Esophagus squamous epithelium (tissue), 4 donors: ENCODE data around the gene MEIS3.

Experiments
- CTCF ChIP-seq, 6 experiments: fragments of 450-650 bp in 4 of 6; fragments of 200-600 bp in 2 of 6; sonication (generic) in 2 of 6; IDR thresholded peaks; one replicate each; pipeline ENCODE4 v1.5.1; 2016 to 2019; ENCODE audit warnings: antibody characterized with exemption in 6 of 6, mild to moderate bottlenecking in 4 of 6, moderate library complexity in 4 of 6
- POLR2A ChIP-seq, 4 donors: fragments of 450-650 bp; IDR thresholded peaks; one replicate each; pipeline ENCODE4 v1.6.1; 2017; ENCODE audit warnings: antibody characterized with exemption in 4 of 4, mild to moderate bottlenecking in 4 of 4, moderate library complexity in 3 of 4

- TF ChIP-seq CTCF (IDR thresholded peaks at IDR 0.05) (no peak), POLR2A (IDR thresholded peaks at IDR 0.05) (no peak)
Measured at GRCh38 chr19:47402504-47402903, 16.8 kb downstream of the MEIS3 start.
